HG03354 (cell line): ENCODE measurements around the gene EIF3B.
"Not testable (repeated sequence)": the region's sequence is repeated elsewhere in the genome, so short reads cannot be mapped to it uniquely, and the experiment has no call there.

Source experiments
- ATAC-seq: cut with Tn5 transposase; IDR thresholded peaks from one replicate; pipeline ENCODE4 v1.9.1; 2021; ENCODE audit warnings: mild to moderate bottlenecking; ENCODE audit not compliant: unreplicated experiment, poor library complexity, severe bottlenecking

EIF3B gene

DNA sequence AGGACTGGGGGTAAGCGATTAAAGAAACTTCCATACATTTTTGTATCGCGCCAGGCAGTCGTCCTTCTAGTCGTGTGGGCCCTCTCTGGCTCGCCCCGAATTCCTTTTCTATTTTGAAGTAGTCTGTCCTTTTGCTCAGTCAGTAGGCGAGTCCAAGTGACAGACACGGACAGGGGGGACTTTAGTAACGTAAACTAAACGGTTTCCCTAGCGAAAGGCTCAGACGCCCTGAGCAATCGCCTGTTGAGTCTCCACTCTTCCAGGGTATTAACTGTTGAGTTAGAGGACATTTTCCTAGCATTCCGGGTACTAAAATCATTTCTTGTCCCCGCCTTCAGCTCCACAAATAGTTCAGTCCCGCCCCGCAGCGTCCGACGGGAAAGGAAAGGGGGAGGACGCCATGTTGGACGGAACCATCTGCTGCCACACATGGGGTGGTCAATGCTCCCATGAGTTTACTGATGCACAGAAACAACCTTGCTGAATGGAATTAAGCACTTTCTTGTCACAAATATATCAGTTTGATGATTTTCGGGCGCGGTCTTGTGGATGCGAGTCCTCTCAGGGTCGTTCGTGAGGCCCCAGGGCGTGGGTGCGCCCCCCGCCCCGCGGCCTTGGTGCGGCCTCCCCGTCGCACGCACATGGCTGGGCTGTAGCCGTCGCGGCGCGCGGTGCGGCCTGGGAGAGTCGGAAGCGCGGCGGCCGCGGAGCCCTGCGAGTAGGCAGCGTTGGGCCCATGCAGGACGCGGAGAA lies at the start of gene EIF3B:
EIF3B (plus strand) TSS at position 642 of the 753 bp plus-strand sequence; CDS start at position 737, 95 bp downstream.
- ATAC-seq, result peak; percentile 83

GRCh38 chr7:2305258-2305657 lies 49.4 kb upstream of the EIF3B start:
- not testable (repeated sequence) for ATAC-seq

GRCh38 chr7:2306688-2307087 lies 47.9 kb upstream of the EIF3B start:
- no peak for ATAC-seq

DNA sequence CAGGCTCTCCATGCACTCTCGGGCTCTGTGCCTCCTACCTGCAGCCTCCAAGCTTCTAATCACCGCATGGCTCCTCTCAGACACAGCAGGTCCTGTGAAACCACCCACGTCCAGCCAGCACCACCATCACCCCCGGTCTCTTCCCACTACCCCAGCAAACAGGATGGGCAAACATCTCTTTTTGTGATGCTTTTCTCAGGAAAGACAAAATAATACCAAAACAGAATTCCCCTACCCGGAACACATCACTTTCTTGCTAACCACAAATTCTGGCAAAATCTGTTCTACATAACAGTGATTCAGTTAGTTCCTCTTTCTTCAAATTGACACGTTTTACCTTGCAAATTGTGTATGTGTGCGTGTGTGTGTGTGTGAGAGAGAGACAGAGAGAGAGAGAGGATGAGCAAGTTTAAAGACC lies 46.9 kb upstream of the EIF3B start:
- ATAC-seq, result peak; percentile 57

- no peak for ATAC-seq
Measured at GRCh38 chr7:2309889-2310331, 44.7 kb upstream of the EIF3B start.

DNA sequence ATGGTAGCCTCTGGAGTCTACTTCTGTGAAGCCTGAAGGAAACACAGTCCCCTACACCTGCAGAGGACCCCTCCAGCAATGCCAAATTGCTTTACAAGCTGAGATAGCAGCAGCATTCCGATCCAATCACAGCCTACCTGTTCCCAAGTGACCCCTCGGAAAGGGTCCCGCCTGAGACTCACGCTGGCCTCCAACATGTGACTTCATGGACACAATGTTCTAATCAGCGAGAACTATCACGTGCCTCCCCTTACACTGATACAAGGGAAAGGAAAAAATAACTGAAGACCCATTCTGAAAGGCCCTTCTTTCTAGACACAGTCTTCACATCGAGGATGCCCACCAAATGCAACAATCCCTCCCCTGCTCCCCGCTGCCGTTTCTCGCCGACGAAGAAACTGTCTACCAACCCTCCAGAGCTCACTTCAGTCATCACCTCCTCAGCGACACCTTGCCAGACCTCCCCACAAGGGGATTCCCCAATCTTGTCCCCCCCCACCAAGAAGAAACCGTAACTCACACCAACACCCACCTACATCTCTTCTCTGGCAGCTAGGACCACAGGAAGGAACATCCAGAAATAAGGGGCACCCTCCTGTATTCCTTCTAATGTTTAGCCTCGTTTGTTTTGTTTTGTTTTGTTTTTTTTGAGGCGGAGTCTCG lies 42.2 kb upstream of the EIF3B start:
- no peak for ATAC-seq

DNA sequence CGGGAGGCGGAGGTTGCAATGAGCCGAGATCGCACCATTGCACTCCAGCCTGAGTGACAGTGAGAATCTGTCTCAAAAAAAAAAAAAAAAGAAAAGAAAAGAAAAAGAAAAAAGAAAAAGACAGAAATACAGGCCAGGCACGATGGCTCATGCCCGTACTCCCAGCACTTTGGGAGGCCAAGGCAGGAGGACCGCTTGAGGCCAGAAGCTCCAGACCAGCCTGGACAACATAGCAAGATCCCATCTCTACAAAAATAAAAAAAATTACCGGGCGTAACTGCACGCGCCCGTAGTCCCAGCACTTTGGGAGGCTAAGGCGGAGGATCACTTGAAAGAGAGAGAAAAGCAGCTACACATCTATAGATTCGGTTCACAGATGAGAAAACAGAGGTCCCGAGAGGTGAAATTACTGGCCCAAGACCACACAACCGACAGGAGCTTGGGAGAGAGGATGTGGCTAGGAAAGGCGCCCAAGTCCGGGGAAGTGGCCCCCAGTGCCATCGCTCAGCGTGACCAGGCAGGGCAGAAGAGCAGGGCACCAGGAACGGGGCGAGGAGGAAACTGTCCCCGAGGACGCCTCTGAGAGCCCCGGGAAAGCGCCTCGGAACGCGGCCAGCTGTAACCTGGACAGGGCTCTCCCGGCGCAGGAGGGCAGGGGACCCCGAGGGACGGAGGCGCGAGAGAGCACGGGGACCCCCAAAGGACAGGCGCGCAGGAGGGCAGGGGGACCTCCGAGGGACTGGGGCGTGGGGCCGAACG lies 41.0 kb upstream of the EIF3B start:
- ATAC-seq, result peak; percentile 19

DNA sequence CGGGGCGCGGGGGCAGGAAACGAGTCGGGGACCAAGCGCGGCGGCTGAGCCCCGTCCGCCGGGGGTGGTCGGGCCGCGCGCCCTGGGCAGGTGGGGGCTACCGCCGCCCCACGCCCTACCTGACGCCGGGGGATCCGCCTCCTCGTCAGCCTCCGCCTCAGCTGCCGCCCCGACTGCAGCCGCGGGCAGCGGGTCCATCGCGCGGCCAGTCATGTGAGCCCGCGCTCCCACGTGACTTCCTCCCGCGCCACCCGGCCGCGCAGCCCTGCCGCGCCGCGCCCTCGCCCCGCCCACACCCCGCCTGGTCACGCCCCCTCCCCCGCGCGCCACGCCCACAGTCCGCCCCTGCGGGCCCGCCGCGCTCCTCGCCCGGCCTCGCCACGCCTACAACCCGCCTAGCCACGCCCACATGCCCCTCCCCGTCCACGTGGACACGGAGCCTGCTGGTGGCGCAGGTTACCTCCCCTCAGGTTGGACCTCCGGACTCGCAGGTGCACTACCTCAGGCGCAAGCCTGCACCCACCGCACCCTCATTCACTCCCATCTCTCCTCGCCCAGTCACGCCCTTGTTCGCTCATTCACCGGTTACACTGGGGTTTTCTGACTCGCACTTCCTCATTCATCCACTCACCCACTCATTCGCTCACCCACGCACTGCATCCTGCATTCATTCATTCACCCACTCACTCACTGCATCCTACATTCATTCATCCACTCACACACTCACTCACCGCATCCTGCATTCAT lies 40.2 kb upstream of the EIF3B start, which contains the start of gene SNX8:
SNX8 (minus strand) TSS at position 233 of the 747 bp plus-strand sequence; CDS start at position 213, 20 bp downstream.
- ATAC-seq, result peak; percentile 78

GRCh38 chr7:2314956-2315530 lies 39.6 kb upstream of the EIF3B start:
- ATAC-seq, result not testable (repeated sequence)

- no peak for ATAC-seq
Measured at GRCh38 chr7:2315787-2316186, 38.8 kb upstream of the EIF3B start.

DNA sequence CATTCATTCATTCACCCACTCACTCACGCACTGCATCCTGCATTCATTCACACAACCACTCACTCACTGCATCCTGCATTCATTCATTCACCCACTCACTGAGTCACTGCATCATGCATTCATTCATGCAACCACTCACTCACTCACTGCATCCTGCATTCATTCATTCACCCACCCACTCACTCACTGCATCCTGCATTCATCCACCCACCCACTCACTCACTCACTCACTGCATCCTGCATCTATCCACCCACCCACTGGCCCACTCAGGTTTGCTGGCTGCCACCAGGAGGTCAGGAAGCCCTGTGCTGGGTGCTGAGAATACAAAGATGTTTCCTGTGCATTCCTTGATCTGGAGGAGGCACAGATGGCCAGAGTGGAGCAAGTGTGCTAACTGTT lies 38.0 kb upstream of the EIF3B start:
- ATAC-seq, result no peak

DNA sequence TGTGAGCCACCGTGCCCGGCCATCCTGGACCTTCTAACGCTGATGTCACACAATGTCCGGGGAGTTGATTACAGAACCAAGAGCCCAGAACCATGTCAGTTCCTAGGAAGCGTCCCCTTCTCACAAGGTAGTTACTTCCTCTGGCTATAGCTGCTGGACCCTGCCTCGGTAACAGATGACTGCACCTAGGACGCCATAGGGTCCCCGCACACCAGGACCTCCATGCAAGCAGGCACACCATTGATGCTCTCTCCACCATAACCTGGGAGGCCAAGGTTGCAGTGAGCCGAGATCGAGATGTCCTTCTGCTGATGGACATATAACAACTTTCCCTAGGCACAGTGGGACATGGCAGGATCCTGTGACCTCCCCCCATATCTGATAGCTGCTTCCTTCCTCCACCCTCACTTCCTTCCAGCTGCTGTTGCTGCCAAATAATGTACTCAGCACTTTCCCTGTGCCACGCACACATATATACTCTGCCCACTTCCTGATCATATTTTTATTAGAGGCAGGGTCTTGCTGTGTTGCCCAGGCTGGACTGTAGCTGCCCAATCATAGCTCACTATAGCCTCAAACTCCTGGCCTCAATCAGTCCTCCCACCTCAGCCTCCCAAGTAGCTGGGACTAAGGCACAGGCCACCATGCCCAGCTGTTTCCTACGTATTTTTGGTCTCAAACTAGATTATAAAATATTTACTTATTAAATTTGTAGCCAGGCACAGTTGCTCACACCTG lies 36.9 kb upstream of the EIF3B start:
- no peak for ATAC-seq

DNA sequence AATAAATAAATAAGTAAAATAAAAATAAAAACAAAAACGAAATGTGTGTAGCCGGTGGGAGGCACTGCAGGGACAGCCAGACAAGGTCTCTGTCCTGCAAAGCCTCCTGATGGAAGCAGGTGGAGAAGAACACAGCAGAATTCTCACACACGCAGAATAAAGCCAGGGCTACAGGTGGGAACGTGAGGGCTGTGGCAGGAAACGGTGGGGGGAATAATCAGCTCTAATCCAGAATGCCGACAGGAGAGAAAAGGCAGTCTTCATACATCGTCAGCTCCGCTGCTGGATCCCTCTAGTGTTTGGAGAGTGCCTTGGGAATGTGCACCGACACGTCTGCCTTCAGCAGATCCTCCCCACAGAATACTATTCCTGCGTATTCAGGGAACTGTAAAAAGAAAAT lies 33.6 kb upstream of the EIF3B start:
- ATAC-seq, result no peak

DNA sequence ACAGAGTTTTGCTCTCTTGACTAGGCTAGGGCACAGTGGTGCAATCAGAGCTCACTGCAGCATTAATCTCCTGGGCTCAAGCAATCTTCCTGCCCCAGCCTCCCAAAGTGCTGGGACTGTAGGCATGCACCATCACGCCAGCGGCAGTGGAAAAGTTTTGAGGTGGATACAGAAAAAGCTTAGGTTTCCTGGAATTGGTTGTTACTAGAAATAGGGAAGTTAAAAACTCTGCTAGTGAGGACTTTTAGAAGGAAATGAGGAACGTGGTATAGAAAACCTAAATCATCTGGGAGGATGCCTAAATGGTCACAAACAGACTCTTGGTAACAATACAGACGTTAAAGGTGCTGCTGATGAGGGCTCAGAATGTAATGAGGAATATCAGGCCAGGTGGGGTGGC lies 29.5 kb upstream of the EIF3B start:
- ATAC-seq, result no peak

GRCh38 chr7:2326951-2327350 lies 27.7 kb upstream of the EIF3B start:
- no peak for ATAC-seq

- no peak for ATAC-seq
Measured at GRCh38 chr7:2330493-2330892, 24.1 kb upstream of the EIF3B start.

DNA sequence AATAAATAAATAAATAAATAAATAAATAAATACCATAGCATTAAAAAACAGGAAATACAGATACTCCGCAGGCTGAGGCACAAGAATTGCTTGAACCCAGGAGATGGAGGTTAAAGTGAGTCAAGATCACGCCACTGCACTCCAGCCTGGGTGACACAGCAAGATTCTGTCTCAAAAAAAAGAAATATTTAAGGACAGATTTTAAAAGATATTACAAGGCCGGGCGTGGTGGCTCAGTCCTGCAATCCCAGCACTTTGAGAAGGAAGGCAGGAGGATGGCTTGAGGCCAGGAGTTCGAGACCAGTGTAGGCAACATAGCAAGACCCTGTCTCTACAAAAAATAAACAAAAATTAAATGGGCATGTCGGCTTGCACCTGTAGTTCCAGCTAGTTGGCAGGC lies 22.9 kb upstream of the EIF3B start:
- no peak for ATAC-seq

- ATAC-seq, result not testable (repeated sequence)
Measured at GRCh38 chr7:2332606-2333231, 21.9 kb upstream of the EIF3B start.
